ENCODE data around the gene DLEC1. TPM values are rescaled to one million over a fixed set of nuclear protein-coding genes. Genes with fewer than 3 reads are reported as not detected.

The DLEC1 gene
- total RNA-seq, 1 donor from 2014 or later: 0.54 TPM

GRCh38 chr3:38022896-38023709 lies 15.9 kb upstream of the DLEC1 start:
- Mint-ChIP-seq H3K4me3 (ENCODE audit: unreplicated experiment) (peak overlapping the region; percentile 95), H3K27me3 (ENCODE audit: low read depth, unreplicated experiment) (peaks cover 6% of the 10 kb centered on the region), H3K27ac (ENCODE audit: unreplicated experiment) (no peak overlapping the region), H3K9me3 (ENCODE audit: unreplicated experiment) (no peaks in the 10 kb centered on the region), H3K4me1 (ENCODE audit: low read depth, unreplicated experiment) (peaks cover 2% of the 10 kb centered on the region), H3K36me3 (ENCODE audit: low read depth, unreplicated experiment) (peaks cover 3% of the 10 kb centered on the region)
- no peak overlapping the region for H2AFZ ChIP-seq (ENCODE audit: low read depth, low read length)
- no peaks in the 10 kb centered on the region for H3K36me3 ChIP-seq (ENCODE audit: insufficient read depth, low read length)
- H4K20me1 ChIP-seq (ENCODE audit: insufficient read depth, low read length): peaks cover 24% of the 10 kb centered on the region
- H3K4me2 ChIP-seq (ENCODE audit: low read length): peak overlapping the region; percentile 90
- DNase-seq (ENCODE audit: low read depth) (no peak), FAIRE-seq (no peak)
- TF ChIP-seq EZH2 (IDR thresholded peaks at IDR 0.05; ENCODE audit: insufficient read depth, low read length) (no peak), CTCF (IDR thresholded peaks at IDR 0.05; ENCODE audit: insufficient read depth, low read depth, low read length) (no peak)
- H3K79me2 ChIP-seq (ENCODE audit: insufficient read depth, low read length): no peaks in the 10 kb centered on the region
- no peak overlapping the region for H3K4me3 ChIP-seq (ENCODE audit: insufficient read depth, low read depth, low read length)
- no peak overlapping the region for H3K27ac ChIP-seq (ENCODE audit: low read depth, low read length)
- no peaks in the 10 kb centered on the region for H3K9me3 ChIP-seq (ENCODE audit: insufficient read depth, low read depth, low read length)
- H3K4me1 ChIP-seq (ENCODE audit: insufficient read depth, low read length): peaks cover 9% of the 10 kb centered on the region
- no peaks in the 10 kb centered on the region for H3K27me3 ChIP-seq (ENCODE audit: insufficient read depth, low read length)
- peak overlapping the region; percentile 88 for H3K9ac ChIP-seq (ENCODE audit: low read length)

GRCh38 chr3:38026856-38027255 lies 12.2 kb upstream of the DLEC1 start:
- DNase-seq (ENCODE audit: low read depth): no peak
- no peaks in the 10 kb centered on the region for H3K9me3 Mint-ChIP-seq (ENCODE audit: unreplicated experiment)
- H3K36me3 ChIP-seq (ENCODE audit: insufficient read depth, low read length): no peaks in the 10 kb centered on the region
- no peak overlapping the region for H3K4me3 ChIP-seq (ENCODE audit: insufficient read depth, low read depth, low read length)
- no peak overlapping the region for H2AFZ ChIP-seq (ENCODE audit: low read depth, low read length)
- peaks cover 20% of the 10 kb centered on the region for H4K20me1 ChIP-seq (ENCODE audit: insufficient read depth, low read length)
- no peaks in the 10 kb centered on the region for H3K36me3 Mint-ChIP-seq (ENCODE audit: low read depth, unreplicated experiment)
- peaks cover 16% of the 10 kb centered on the region for H3K27me3 Mint-ChIP-seq (ENCODE audit: low read depth, unreplicated experiment)
- H3K4me3 Mint-ChIP-seq (ENCODE audit: unreplicated experiment): no peak overlapping the region
- H3K27ac ChIP-seq (ENCODE audit: low read depth, low read length): no peak overlapping the region
- H3K9ac ChIP-seq (ENCODE audit: low read length): no peak overlapping the region
- H3K4me1 Mint-ChIP-seq (ENCODE audit: low read depth, unreplicated experiment): peaks cover 5% of the 10 kb centered on the region
- TF ChIP-seq CTCF (IDR thresholded peaks at IDR 0.05; ENCODE audit: insufficient read depth, low read depth, low read length) (no peak), EZH2 (IDR thresholded peaks at IDR 0.05; ENCODE audit: insufficient read depth, low read length) (no peak)
- no peak overlapping the region for H3K27ac Mint-ChIP-seq (ENCODE audit: unreplicated experiment)
- FAIRE-seq: no peak
- H3K27me3 ChIP-seq (ENCODE audit: insufficient read depth, low read length): no peaks in the 10 kb centered on the region
- no peaks in the 10 kb centered on the region for H3K9me3 ChIP-seq (ENCODE audit: insufficient read depth, low read depth, low read length)
- no peaks in the 10 kb centered on the region for H3K79me2 ChIP-seq (ENCODE audit: insufficient read depth, low read length)
- peaks cover 14% of the 10 kb centered on the region for H3K4me1 ChIP-seq (ENCODE audit: insufficient read depth, low read length)
- no peak overlapping the region for H3K4me2 ChIP-seq (ENCODE audit: low read length)
